Heart left ventricle (tissue), 16 donors: ENCODE results near the gene C9orf78. TPM values are rescaled to one million over a fixed set of nuclear protein-coding genes. Genes with fewer than 3 reads are reported as not detected.

Source experiments
- ATAC-seq, 4 donors: fragments of 200-7000 bp; cut with Tn5 transposase; one replicate each; pipeline ENCODE4 v1.9.1; 2020 to 2022; ENCODE audit warnings: moderate library complexity in 4 of 4, mild to moderate bottlenecking in 3 of 4, moderate number of reproducible peaks in 1 of 4
- DNase-seq, 5 donors: peaks; one replicate each; pipeline ENCODE4 v3.0.0-alpha.2; 2020
- H3K27ac ChIP-seq, 12 donors: fragments of 200-600 bp; sonication (generic) in 4 of 12; one replicate each; pipeline versions ENCODE4 v1.5.0 to v1.8.0; 2016 to 2022; ENCODE audit warnings: mild to moderate bottlenecking in 2 of 12
- H3K27me3 ChIP-seq, 9 donors: fragments of 200-600 bp; sonication (generic) in 2 of 9; one replicate each; pipeline versions ENCODE4 v1.5.1 to v1.8.0; 2016 to 2022; ENCODE audit warnings: mild to moderate bottlenecking in 3 of 9
- H3K36me3 ChIP-seq, 9 donors: fragments of 200-600 bp; sonication (generic) in 2 of 9; one replicate each; pipeline versions ENCODE4 v1.5.0 to v1.8.0; 2018 to 2022; ENCODE audit warnings: mild to moderate bottlenecking in 2 of 9
- H3K4me1 ChIP-seq, 12 donors: fragments of 200-600 bp; sonication (generic) in 4 of 12; one replicate each; pipeline versions ENCODE4 v1.5.0 to v1.8.0; 2016 to 2022; ENCODE audit warnings: mild to moderate bottlenecking in 3 of 12
- H3K4me3 ChIP-seq, 12 donors: fragments of 200-600 bp; sonication (generic) in 4 of 12; one replicate each; pipeline versions ENCODE4 v1.5.0 to v1.8.0; 2017 to 2022; ENCODE audit warnings: mild to moderate bottlenecking in 9 of 12, moderate library complexity in 4 of 12
- H3K9me3 ChIP-seq, 12 donors: fragments of 200-600 bp; sonication (generic) in 4 of 12; one replicate each; pipeline versions ENCODE4 v1.5.0 to v1.8.0; 2016 to 2022; ENCODE audit warnings: mild to moderate bottlenecking in 1 of 12
- POLR2A ChIP-seq, 2 donors: fragments of 450-650 bp; IDR thresholded peaks; one replicate each; pipeline ENCODE4 v1.6.1; 2017; ENCODE audit warnings: antibody characterized with exemption in 2 of 2, mild to moderate bottlenecking in 2 of 2, moderate library complexity in 2 of 2
- WGBS, 4 donors: extraction: QIAGEN DNeasy Blood & Tissue Kit in 2 of 4; methylation state at CpG; one replicate each; pipeline versions ENCODE4 v1.1.5 to v1.1.7; 2013 to 2018; 5-methylcytosine and 5-hydroxymethylcytosine counted together
- intact Hi-C, 10 donors: fragments of 100-400 bp; cut with DNase I; formaldehyde crosslinking; loops; one replicate each; pipeline versions ENCODE4 v1.11.1 to v1.14.2; 2022
- polyA plus RNA-seq, 2 donors: library from polyadenylated mRNA; stranded (reverse); fragments of 200-250 nt; gene quantifications; one replicate each; pipeline ENCODE4 v1.2.3, GENCODE V29; 2013
- total RNA-seq, 9 donors: library from RNA; depleted of rRNA in 2 of 9; stranded (reverse); fragments of >200 nt in 2 of 9; fragmentation: NEBNext Ultra II Directional in 3 of 9; extraction: Animal tissue kit (Norgen Biotek cat#: 25700) in 3 of 9; gene quantifications; one replicate each; pipeline versions ENCODE4 v1.1.0 to v1.2.4, GENCODE V29; 2016 to 2023
- TF ChIP-seq, protein P1 (sequence below), 12 donors: fragments of 200-600 bp; sonication (generic) in 4 of 12; IDR thresholded peaks; one replicate each; pipeline versions ENCODE4 v1.5.0 to v1.8.0; 2018 to 2022; ENCODE audit warnings: antibody characterized with exemption in 12 of 12, mild to moderate bottlenecking in 5 of 12
- donor health status: ischemic (EF 13 %, LVEDD 7.1; RV severe dilation, severe dysfunction).
- donor health status: healthy with polysubstance abuse.
- donor health status: DM: no; HTN: yes; CAD: no.
- donor health status: DM: no; HTN: no; CAD: no.
- donor health status: ischemic (EF 25% LVEDD 6.9; RV normal size, moderate dysfunction).
- donor health status: ischemic (EF 25% LVEDD 5.7; RV mildly dilated, moderate dysfunction).
- donor health status: healthy.
- donor health status: DM: yes; HTN: yes; CAD: no.
- donor health status: ischemic (EF 35%, LVEDD 5.7; RV mildly dilated, moderate dysfunction).
- donor health status: nonischemic (EF 11% LVEDD 7.7; RV severe dilation, severe dysfunction).
- donor health status: DM: yes; HTN: yes; CAD: no.
- donor health status: PGD.
- donor health status: ischemic (EF 29% LVEDD 5.4; RV normal size, mild dysfunction).
- donor health status: nonischemic (EF 23%, LVEDD 6.1; RV moderate dilation, normal function).

Gene C9orf78
- total and polyA plus RNA-seq, 11 donors: 28.4 to 69.2 (median 33.2) TPM

GRCh38 chr9:129878291-129878690 is 43.2 kb upstream of the C9orf78 start:
- Histone ChIP-seq H3K4me3 (no peak overlapping the region), H3K27me3 (no peaks in the 10 kb centered on the region), H3K36me3 (peaks cover 0 to 80% (median 25%) of the 10 kb centered on the region in 9 donors), H3K27ac (no peak overlapping the region), H3K9me3 (no peaks in the 10 kb centered on the region), H3K4me1 (no peaks in the 10 kb centered on the region)
- DNase-seq (no peak), ATAC-seq (no peak)
- intact Hi-C loops: no loop called here
- no peak for TF ChIP-seq POLR2A (IDR thresholded peaks at IDR 0.05)
- TF ChIP-seq, protein P1, sequence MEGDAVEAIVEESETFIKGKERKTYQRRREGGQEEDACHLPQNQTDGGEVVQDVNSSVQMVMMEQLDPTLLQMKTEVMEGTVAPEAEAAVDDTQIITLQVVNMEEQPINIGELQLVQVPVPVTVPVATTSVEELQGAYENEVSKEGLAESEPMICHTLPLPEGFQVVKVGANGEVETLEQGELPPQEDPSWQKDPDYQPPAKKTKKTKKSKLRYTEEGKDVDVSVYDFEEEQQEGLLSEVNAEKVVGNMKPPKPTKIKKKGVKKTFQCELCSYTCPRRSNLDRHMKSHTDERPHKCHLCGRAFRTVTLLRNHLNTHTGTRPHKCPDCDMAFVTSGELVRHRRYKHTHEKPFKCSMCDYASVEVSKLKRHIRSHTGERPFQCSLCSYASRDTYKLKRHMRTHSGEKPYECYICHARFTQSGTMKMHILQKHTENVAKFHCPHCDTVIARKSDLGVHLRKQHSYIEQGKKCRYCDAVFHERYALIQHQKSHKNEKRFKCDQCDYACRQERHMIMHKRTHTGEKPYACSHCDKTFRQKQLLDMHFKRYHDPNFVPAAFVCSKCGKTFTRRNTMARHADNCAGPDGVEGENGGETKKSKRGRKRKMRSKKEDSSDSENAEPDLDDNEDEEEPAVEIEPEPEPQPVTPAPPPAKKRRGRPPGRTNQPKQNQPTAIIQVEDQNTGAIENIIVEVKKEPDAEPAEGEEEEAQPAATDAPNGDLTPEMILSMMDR (IDR thresholded peaks at IDR 0.05): no peak
- 85 to 96% (median 93%) methylated on average over 6 to 11 of the region's 11 CpGs for WGBS, 4 donors

DNA sequence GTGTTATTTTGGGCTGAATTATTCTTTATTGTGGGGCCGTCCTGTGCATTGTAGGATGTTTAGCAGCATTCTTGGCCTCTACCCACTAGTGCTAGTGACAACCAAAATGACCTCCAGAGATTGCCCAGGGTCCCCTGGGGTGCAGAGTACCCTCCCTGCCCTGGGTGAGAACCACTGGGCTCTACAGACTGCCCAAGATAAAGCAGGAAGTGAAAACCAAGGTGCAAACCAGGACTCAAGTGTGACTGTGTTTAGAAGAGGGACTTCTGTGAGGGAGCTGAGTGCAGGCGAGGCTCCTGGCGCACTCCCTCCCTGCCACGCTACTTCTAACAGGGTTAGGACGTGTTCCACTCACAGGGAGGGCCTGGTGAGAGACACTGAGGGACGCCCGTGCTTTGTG is 41.7 kb upstream of the C9orf78 start:
- intact Hi-C loops: no loop called here
- ATAC-seq (no peak), DNase-seq (no peak)
- Histone ChIP-seq H3K27ac (peak overlapping the region in 1 of 12 donors; percentile 49), H3K4me1 (no peaks in the 10 kb centered on the region), H3K36me3 (peaks cover 0 to 66% (median 25%) of the 10 kb centered on the region in 9 donors), H3K9me3 (no peaks in the 10 kb centered on the region), H3K4me3 (no peak overlapping the region), H3K27me3 (no peaks in the 10 kb centered on the region)
- TF ChIP-seq, protein P1 (IDR thresholded peaks at IDR 0.05): no peak
- TF ChIP-seq POLR2A (IDR thresholded peaks at IDR 0.05): no peak
- 94 to 97% (median 96%) methylated on average over 7 of the region's 7 CpGs for WGBS, 4 donors

GRCh38 chr9:129875687-129876395 is 40.8 kb upstream of the C9orf78 start:
- intact Hi-C loops: no loop called here
- H3K27me3 ChIP-seq: no peaks in the 10 kb centered on the region
- H3K9me3 ChIP-seq: no peaks in the 10 kb centered on the region
- no peak overlapping the region for H3K27ac ChIP-seq
- TF ChIP-seq POLR2A (IDR thresholded peaks at IDR 0.05): no peak
- TF ChIP-seq, protein P1 (IDR thresholded peaks at IDR 0.05): no peak
- H3K4me3 ChIP-seq: no peak overlapping the region
- peaks cover 0 to 56% (median 25%) of the 10 kb centered on the region in 9 donors for H3K36me3 ChIP-seq
- 89 to 94% (median 91%) methylated on average over 25 to 27 of the region's 27 CpGs for WGBS, 4 donors
- H3K4me1 ChIP-seq: no peaks in the 10 kb centered on the region
- ATAC-seq (peak in 2 of 4 donors; percentile 7 to 30), DNase-seq (no peak)

DNA sequence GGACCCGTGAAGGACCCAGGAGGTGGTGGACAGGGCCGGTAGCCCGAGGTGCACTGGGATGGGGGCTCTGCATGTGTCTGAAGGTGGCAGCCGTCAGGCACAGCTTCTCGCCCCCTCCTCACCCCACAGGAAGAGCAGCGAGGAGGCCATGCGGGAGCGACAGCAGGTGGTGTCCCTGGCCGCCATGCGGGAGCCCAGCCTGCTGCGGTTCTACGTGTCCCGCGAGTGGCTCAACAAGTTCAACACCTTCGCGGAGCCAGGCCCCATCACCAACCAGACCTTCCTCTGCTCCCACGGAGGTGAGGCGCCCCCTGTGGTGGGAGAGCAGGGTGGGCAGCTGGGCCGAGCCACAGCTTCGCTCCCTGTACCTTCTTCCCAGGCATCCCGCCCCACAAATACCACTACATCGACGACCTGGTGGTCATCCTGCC is 40.1 kb upstream of the C9orf78 start:
- no peaks in the 10 kb centered on the region for H3K4me1 ChIP-seq
- peaks cover 0 to 50% (median 28%) of the 10 kb centered on the region in 9 donors for H3K36me3 ChIP-seq
- H3K9me3 ChIP-seq: no peaks in the 10 kb centered on the region
- intact Hi-C loops: no loop called here
- no peaks in the 10 kb centered on the region for H3K27me3 ChIP-seq
- ATAC-seq (no peak), DNase-seq (no peak)
- H3K4me3 ChIP-seq: no peak overlapping the region
- no peak for TF ChIP-seq POLR2A (IDR thresholded peaks at IDR 0.05)
- TF ChIP-seq, protein P1 (IDR thresholded peaks at IDR 0.05): no peak
- WGBS, 4 donors: 87 to 92% (median 90%) methylated on average over 13 to 23 of the region's 23 CpGs
- H3K27ac ChIP-seq: no peak overlapping the region
